Fibroblast of villous mesenchyme (primary cell): ENCODE measurements around the gene PLEKHG4B. TPM values are rescaled to one million over a fixed set of nuclear protein-coding genes. Genes with fewer than 3 reads are reported as not detected.

Source experiments
- DNase-seq: peaks from one replicate; pipeline ENCODE4 v3.0.0-alpha.2; 2010; ENCODE audit warnings: low read depth
- H3K4me3 ChIP-seq: 2 replicates; pipeline ENCODE4 v1.5.1; 2011; ENCODE audit warnings: low read depth, mild to moderate bottlenecking, low read length
- CTCF ChIP-seq: IDR thresholded peaks from 2 replicates; pipeline ENCODE4 v1.5.1; 2012; ENCODE audit warnings: low read depth, mild to moderate bottlenecking, low read length; ENCODE audit not compliant: insufficient read depth
- total RNA-seq: library from RNA; depleted of rRNA; stranded (reverse); fragments of >200 nt; gene quantifications from 2 replicates; pipeline ENCODE4 v1.2.3, GENCODE V29; 2012

Gene PLEKHG4B
- total RNA-seq, 1 donor: under 0.01 TPM

- no peak overlapping the region for H3K4me3 ChIP-seq
- TF ChIP-seq CTCF: no peak
These were observed 87.4 kb downstream of the PLEKHG4B start for GRCh38 chr5:179401-179800.

DNA sequence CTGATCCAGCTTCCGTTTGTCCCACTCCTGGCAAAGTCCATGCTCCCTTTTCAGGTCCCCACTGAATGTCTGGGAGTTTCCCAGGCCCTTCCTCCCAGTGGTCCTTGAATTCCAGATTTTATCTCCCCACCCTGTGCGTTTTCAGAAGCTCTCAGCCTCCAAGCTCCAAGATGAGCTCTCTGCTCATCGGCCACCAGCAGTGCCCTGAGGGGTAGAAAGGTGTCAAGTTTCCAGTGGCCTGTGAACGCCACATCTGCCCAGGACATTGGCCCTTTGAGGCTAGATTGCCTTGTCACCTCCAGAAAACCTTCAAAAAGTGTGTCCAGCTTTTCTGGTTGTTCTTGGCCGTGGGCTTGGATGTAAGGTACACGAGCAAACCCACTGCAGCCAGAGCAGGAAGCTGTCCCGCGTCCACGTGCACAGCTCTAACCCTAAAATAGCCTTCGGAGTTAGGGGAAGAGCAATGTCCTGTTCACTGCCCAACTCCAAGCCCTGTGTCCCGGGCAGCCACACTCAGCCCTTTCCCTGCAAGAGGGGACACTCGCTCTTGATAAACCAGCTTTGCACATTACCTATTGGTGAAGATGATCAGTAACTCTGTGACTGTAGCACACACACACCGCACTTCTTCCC is 88.4 kb downstream of the PLEKHG4B start:
- TF ChIP-seq CTCF: no peak
- H3K4me3 ChIP-seq: no peak overlapping the region
- DNase-seq: no peak

More at GRCh38 chr5:179401-179800, 87.4 kb downstream of the PLEKHG4B start:
- no peak for DNase-seq

DNA sequence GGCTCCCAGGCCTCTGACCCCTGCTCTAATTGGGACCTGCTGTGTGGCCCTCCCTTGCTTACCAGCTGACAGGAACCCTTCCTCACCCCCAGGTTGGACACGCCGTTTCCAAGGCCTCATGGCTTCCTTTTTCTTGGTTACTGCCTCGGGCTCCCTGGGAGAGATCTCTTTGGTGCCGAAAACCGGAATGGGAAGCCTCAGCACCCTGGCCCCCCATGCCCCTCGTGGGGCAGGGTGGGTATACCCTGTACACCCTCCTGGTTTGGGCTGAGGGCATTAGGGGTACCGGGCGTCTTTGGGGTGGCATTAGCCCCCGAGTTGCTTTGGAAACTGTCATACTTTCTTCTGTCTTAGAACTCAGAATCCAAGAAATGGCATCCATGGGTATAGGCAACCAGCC is 89.2 kb downstream of the PLEKHG4B start:
- no peak for TF ChIP-seq CTCF
- no peak overlapping the region for H3K4me3 ChIP-seq
- DNase-seq: no peak

GRCh38 chr5:181566-181965 is 89.6 kb downstream of the PLEKHG4B start:
- DNase-seq: no peak
- H3K4me3 ChIP-seq: no peak overlapping the region
- TF ChIP-seq CTCF: no peak

- no peak overlapping the region for H3K4me3 ChIP-seq
- DNase-seq: no peak
- no peak for TF ChIP-seq CTCF
These were observed 90.2 kb downstream of the PLEKHG4B start for GRCh38 chr5:182126-182525.

DNA sequence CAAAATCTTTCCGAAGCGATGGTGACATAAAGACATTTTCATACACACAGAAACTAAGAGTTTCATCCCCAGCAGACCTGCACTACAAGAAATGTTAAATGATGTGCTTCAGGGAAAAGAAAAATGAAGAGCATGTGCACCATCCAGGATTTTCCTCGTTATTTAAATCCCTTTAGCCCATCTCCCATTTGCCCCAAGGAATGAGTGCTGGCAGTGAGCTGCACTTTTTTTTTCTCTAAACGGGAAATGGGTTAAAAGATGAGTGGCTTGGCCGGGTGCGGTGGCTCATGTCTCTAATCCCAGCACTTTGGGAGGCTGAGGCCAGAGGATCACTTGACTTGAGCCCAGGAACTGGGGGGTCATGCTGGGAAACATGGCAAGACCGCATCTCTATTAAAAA is 92.5 kb downstream of the PLEKHG4B start:
- no peak for DNase-seq
- no peak for TF ChIP-seq CTCF
- H3K4me3 ChIP-seq: no peak overlapping the region
